CD4-positive, alpha-beta T cell treated with Interleukin-17A for 4 hours (primary cell): ENCODE data around the gene ATP6AP1.

ENCODE experiments used
- DNase-seq: peaks from one replicate; pipeline ENCODE4 v3.0.0-alpha.2; 2020; ENCODE audit warnings: mixed read lengths

Gene ATP6AP1

DNA sequence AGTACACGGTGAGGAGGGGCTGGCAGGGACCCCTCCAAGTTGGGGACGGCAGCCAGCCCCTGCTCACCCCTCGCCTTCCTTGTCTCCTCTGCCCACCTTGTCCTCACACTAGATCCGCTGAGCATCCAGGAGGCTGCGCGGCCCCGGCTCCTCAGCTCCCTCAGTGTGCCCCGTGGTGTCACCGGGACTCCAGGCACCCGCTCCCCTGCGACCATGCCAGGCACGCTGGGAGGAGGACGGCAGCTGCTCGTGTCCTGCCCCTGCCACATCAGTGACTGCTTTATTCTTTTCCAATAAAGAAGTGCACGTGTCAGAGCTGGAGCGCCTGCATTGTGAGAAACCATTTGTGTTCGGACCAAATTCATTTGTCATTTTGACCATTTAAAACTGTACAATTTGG is 21.8 kb downstream of the ATP6AP1 start:
- no peak for DNase-seq

DNA sequence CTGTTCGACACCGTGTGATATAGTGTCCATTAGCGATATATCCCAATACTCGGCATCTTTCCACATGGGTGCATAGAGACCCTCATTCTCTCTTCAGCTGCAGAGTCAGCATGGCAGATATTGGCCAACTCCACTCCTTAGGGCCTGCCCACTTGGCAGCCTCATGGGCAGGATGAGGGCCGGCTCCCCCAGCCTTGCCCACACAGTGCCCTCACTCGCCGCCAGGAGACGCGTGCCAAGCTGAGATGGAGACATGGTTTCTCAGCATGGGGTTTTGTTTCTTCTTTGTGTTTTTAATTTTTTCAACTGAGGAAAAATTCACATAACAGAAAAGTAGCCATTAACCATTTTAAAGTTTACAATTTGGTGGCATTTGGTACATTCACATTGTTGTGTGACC is 24.3 kb downstream of the ATP6AP1 start:
- no peak for DNase-seq

GRCh38 chrX:154457491-154458115 is 29.1 kb downstream of the ATP6AP1 start:
- DNase-seq, result peak; percentile 76

DNA sequence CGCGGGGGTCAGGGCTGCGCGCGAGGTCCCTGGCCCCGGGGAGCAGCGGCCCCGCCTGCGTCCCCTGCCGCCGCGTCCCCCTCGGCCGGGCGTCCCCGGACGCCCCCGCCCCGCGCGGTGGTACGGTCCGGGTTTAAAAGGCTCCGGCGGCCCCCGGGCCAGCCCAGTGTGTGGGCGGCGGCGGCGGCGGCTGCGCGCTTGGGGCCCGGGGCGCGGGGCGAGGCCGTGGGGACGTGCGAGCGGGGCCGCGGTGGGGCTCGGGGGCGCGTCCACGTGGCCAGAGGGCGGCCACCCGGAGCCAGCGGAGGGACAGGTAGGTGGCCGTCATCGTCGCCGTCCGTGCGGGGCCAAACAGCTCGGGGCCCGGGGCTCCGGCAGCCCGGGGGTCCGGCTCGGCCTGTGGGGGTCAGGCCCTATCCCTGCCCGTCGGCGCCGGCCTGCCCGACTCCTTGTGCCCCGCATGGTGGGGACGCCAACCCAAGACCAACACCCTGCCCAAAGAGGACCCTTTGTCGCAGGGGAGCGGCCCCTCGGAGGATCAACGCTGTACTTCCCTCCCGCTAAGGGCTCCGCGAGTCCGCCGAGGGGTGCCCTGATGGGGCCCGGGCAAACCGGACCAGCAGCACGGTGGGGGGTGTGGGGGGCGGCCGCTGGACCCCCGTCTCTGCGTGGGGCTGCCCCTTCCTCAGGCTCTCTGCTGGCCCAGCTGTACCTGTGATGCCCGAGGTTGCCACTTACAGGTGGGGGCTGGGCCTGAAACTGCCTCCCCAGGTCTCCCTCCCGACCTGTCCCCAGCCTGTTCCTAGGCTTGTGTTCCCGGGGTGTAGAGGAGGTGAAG is 29.9 kb downstream of the ATP6AP1 start, which contains the start of gene PLXNA3:
Gene PLXNA3 (plus strand): TSS at position 166 of the 838 bp plus-strand sequence. CDS start 1,903 bp downstream, outside the sequence.
- peak; percentile 76 for DNase-seq

- DNase-seq, result peak; percentile 38
These were observed 30.7 kb downstream of the ATP6AP1 start for GRCh38 chrX:154458954-154459778.

DNA sequence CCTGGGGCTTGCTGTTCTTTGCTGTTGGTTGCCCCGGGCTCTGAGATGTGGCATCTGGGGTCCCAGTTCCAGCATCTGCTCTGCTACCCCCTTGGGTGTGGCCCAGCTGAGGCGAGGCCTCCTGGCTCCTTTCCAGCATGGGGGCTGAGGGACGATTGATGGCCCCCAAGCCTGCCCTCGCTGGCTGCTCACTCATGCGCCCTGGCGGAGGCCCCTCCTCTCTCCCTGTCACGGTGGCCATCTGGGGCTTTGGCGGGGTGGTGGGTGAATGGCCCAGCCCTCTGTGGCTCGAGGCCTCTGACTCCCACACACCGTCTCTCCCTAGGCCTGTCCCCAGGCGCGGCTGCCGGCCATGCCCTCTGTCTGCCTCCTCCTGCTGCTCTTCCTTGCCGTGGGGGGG is 31.4 kb downstream of the ATP6AP1 start:
- DNase-seq, result no peak

- no peak for DNase-seq
These were observed 31.8 kb downstream of the ATP6AP1 start for GRCh38 chrX:154460326-154460725.

DNA sequence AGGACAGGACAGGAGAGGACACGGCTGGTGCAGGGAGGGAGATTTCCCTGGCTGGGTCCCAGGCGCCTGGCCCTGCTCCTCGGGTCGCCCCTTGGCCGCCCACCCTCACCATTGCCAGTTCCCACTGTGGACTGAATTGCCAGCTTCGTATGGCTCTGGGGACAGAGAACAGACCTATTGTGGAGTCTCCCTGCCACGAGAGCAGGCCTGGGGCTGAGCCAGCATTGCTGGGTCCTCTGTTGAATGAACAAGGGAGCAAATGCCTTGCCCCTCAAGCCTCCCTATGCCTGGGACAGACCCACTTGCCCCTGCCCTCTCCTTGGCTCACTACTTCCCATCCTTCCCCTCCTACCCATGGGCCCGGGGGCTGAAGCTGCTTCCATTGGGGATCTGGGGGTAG is 33.9 kb downstream of the ATP6AP1 start:
- DNase-seq, result no peak

- DNase-seq, result no peak
These were observed 35.2 kb downstream of the ATP6AP1 start for GRCh38 chrX:154463611-154464220.

GRCh38 chrX:154464806-154465365 is 36.4 kb downstream of the ATP6AP1 start:
- no peak for DNase-seq

GRCh38 chrX:154465601-154466000 is 37.1 kb downstream of the ATP6AP1 start:
- no peak for DNase-seq

GRCh38 chrX:154466036-154466435 is 37.6 kb downstream of the ATP6AP1 start:
- DNase-seq, result no peak

GRCh38 chrX:154466907-154467306 is 38.4 kb downstream of the ATP6AP1 start:
- DNase-seq, result no peak

- DNase-seq, result no peak
These were observed 39.1 kb downstream of the ATP6AP1 start for GRCh38 chrX:154467556-154467955.

DNA sequence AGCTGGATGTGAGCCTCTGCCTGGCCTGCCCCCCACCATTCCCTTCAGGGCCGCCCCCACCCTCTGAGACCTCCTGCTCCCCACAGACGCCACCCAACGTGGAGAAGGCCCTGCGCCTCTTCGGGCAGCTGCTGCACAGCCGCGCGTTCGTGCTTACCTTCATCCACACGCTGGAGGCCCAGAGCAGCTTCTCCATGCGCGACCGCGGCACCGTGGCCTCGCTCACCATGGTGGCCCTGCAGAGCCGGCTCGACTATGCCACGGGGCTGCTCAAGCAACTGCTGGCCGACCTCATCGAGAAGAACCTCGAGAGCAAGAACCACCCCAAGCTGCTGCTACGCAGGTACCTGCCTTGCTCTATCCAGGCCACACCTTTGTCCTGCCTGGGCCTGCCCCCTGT is 39.7 kb downstream of the ATP6AP1 start:
- no peak for DNase-seq

GRCh38 chrX:154469114-154469513 is 40.6 kb downstream of the ATP6AP1 start:
- no peak for DNase-seq

DNA sequence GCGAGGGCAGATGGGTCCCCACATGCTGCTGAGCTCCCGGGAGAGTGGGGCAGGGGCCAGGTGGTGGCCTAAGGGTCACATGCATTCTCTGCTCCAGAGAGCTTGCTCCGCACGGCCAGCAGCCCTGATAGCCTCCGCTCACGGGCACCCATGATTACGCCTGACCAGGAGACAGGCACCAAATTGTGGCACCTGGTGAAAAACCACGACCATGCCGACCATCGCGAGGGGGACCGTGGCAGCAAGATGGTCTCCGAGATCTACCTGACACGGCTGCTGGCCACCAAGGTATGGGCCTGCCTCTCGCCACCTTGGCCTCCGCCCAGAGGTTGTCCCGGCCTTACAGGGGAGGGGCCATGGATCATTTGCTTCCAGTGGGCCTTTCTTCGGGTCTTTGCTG is 41.4 kb downstream of the ATP6AP1 start:
- DNase-seq, result no peak

DNA sequence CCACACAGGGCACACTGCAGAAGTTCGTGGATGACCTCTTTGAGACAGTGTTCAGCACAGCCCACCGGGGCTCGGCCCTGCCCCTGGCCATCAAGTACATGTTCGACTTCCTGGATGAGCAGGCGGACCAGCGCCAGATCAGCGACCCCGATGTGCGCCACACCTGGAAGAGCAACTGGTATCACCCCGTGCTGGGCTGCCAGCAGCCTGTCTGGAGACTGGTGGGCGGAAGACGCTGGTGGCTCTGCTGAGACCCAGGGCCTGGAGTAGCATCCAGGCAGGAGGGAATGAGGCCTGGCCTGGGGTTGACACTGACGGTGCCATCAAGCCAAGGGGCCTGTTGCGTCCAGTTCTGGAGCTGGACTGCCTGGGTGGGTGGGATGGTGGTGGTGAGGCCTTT is 42.0 kb downstream of the ATP6AP1 start:
- DNase-seq, result no peak

DNA sequence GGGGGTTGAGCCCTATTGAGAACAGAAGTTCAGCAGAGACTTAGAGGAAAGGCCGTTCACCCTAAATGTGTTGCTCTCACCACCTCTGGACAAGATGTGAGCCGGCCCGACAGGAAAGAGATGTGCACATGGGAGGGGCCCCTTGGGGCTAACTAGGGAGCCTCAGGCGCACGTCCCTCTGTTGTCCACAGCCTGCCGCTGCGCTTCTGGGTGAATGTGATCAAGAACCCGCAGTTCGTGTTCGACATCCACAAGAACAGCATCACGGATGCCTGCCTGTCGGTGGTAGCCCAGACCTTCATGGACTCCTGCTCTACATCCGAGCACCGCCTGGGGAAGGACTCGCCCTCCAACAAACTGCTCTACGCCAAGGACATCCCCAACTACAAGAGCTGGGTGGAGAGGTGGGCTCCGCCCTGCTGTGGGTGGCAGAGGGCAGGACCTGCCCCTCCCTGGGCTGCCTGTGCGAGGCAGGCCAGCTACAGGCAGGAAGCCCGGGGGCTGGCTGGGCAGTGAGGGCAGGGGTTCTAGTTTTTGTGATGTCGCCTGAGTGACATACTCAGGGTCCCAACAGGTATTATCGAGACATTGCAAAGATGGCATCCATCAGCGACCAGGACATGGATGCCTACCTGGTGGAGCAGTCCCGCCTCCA is 42.6 kb downstream of the ATP6AP1 start:
- DNase-seq, result no peak

GRCh38 chrX:154471839-154472684 is 43.6 kb downstream of the ATP6AP1 start:
- DNase-seq, result no peak
